MG63 (cell line): ENCODE measurements around the gene POMT1. TPM values are rescaled to one million over a fixed set of nuclear protein-coding genes. Genes with fewer than 3 reads are reported as not detected.
A peak's percentile ranks its signal among the peaks of the same experiment; 100 is the strongest.
"Not testable (repeated sequence)": the region's sequence is repeated elsewhere in the genome, so short reads cannot be mapped to it uniquely, and the experiment has no call there.

ENCODE experiments used
- DNase-seq: peaks from one replicate; pipeline ENCODE4 v3.0.0-alpha.2; 2020
- H3K27me3 ChIP-seq: fragments of 250-450 bp; sonication (Bioruptor Pico); 2 replicates; pipeline ENCODE4 v1.5.1; 2020; ENCODE audit warnings: mild to moderate bottlenecking, moderate library complexity
- H3K36me3 ChIP-seq: fragments of 250-450 bp; sonication (Bioruptor Pico); 2 replicates; pipeline ENCODE4 v1.5.1; 2020; ENCODE audit warnings: mild to moderate bottlenecking, moderate library complexity
- H3K4me3 ChIP-seq: fragments of 250-450 bp; sonication (Bioruptor Pico); 2 replicates; pipeline ENCODE4 v1.5.1; 2020; ENCODE audit warnings: mild to moderate bottlenecking, moderate library complexity
- H3K9me3 ChIP-seq: fragments of 250-450 bp; sonication (Bioruptor Pico); 2 replicates; pipeline ENCODE4 v1.5.1; 2020; ENCODE audit warnings: mild to moderate bottlenecking, moderate library complexity
- total RNA-seq: library from RNA; depleted of rRNA; stranded (reverse); fragments of >200 nt; shearing (Covaris generic); gene quantifications from 2 replicates; pipeline ENCODE4 v1.2.3, GENCODE V29; 2014; ENCODE audit warnings: low replicate concordance

Gene POMT1
- total RNA-seq, 1 experiment from 2014 or later, result 12.8 TPM

- Histone ChIP-seq H3K36me3 (peaks cover 19% of the 10 kb centered on the region), H3K9me3 (no peaks in the 10 kb centered on the region), H3K27me3 (no peaks in the 10 kb centered on the region), H3K4me3 (peak overlapping the region; percentile 77)
- no peak for DNase-seq
These were observed 27.2 kb downstream of the POMT1 start for GRCh38 chr9:131529597-131530545.

DNA sequence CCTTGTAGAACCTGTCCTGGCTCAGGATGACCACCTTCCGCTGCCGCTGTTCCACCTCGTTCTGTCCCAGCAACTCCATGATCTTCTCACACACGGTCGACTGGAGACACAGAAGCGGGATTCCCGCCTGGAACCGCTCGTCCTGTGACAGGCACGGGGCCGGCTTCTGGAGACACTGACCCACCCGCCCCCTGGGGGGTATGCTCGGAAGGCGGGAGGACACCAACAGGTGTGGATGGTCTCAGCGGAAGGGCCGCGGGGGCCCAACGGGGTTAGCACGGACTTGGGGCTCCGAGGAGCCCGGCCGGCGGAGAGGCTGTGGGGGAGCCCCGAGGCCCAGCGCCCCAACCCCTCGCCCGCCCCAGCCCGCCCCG lies 27.8 kb downstream of the POMT1 start:
- H3K36me3 ChIP-seq, result peaks cover 19% of the 10 kb centered on the region
- H3K9me3 ChIP-seq, result no peaks in the 10 kb centered on the region
- H3K4me3 ChIP-seq, result peak overlapping the region; percentile 77
- H3K27me3 ChIP-seq, result no peaks in the 10 kb centered on the region
- DNase-seq, result peak; percentile 52

DNA sequence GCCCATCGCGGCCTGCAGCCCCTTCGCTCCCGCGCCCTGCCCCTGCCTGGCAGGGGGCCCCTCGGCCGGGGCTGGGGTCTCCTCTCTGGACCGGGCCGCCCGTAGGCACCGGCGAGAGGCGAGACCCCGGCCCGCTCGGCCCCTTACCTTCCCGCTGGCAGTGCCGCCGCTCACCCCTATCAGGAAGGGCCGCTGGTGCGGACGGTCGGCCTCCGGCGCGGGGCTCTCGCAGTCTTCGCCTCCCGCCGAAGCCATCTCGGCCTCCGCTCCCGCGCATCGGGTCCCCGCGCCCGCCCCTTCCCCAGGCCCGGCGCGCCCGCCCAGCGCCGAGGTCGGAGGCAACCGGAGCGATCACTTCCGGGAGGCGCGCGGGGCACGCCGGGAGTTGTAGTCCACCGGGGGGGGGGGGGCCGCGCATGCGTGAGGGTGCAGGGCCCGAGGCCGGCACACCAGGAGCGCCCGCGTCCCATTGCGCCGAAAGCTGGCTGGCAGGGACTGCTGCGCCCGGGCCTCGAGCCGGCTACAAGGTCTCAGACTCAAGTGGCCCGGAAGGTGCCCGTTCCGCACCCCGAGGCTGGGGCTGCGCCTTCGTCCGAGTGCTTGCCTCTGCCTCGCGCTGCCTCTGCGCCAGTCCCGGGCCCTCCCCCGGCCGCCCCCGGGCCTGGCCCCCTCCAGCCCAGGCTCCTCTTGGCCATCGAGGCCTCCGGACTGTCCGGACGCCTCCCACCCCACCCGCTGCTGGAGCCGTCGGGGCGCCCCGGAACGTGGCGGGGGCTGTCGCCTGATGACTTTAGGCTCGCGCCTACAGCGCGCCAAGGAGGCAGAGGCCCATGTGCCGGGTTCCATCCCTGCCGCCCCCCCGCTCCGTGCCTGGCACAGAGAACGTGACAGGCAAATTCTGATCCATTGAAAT lies 28.5 kb downstream of the POMT1 start, which contains the start of gene UCK1:
UCK1 (minus strand) TSS at position 344 of the 913 bp plus-strand sequence; CDS start at position 255, 89 bp downstream.
- Histone ChIP-seq H3K4me3 (peak within 1 kb of the TSS; percentile 77), H3K36me3 (peaks cover 19% of the 10 kb centered on the region), H3K9me3 (no peaks in the 10 kb centered on the region), H3K27me3 (no peaks in the 10 kb centered on the region)
- peak; percentile 77 for DNase-seq

DNA sequence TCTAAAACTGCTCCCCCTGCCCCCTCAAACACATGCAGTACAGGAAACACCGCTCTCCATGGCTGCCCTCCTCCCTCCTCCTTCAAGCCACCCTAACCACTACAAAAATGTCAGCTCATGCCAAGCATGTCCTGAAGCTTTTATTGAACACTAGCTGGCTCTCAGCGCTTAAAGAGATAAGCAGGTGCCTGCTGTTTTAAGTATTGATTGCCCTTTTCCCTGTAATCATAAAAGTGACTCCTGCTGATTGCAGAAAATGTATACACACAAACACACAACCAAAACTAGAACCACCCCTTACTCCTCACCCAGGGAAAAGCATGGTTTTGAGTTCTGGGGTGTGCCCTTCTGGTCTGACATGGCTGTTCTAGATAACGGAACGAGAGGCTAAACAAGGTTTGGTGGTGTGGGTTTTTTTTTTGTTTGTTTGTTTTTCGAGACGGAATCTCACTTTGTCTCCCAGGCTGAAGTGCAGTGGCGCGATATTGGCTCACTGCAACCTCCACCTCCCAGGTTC lies 32.1 kb downstream of the POMT1 start:
- no peaks in the 10 kb centered on the region for H3K27me3 ChIP-seq
- no peak for DNase-seq
- peaks cover 7% of the 10 kb centered on the region; the same call in 1 of the 2 replicates for H3K36me3 ChIP-seq
- no peaks in the 10 kb centered on the region for H3K9me3 ChIP-seq
- no peak overlapping the region for H3K4me3 ChIP-seq

- H3K27me3 ChIP-seq, result no peaks in the 10 kb centered on the region
- no peaks in the 10 kb centered on the region for H3K36me3 ChIP-seq
- H3K9me3 ChIP-seq, result peaks cover 2% of the 10 kb centered on the region
- no peak overlapping the region for H3K4me3 ChIP-seq
- DNase-seq, result no peak
These were observed 35.2 kb downstream of the POMT1 start for GRCh38 chr9:131537946-131538345.

GRCh38 chr9:131539223-131539923 lies 36.7 kb downstream of the POMT1 start:
- no peaks in the 10 kb centered on the region for H3K36me3 ChIP-seq
- H3K27me3 ChIP-seq, result no peaks in the 10 kb centered on the region
- no peak overlapping the region for H3K4me3 ChIP-seq
- peaks cover 14% of the 10 kb centered on the region for H3K9me3 ChIP-seq
- DNase-seq, result no peak

DNA sequence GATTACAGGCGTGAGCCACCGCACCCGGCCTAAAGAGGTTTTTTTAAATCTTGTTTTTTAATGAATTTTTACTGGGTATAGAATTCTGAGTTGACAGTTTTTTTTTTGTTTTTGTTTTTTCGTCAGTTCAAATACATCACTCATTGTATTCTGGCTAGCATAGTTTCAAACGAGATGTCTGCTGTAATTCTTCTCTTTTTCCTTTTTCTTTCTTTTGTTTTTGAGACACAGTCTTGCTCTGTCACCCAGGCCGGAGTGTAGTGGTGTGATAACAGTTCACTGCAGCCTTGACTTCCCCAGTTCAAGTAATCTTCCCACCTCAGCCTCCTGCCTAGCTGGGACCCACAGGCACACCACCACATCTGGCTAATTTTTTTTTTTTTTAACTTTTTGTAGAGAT lies 40.4 kb downstream of the POMT1 start:
- Histone ChIP-seq H3K27me3 (peaks cover 18% of the 10 kb centered on the region), H3K9me3 (peaks cover 18% of the 10 kb centered on the region), H3K36me3 (no peaks in the 10 kb centered on the region), H3K4me3 (no peak overlapping the region)
- no peak for DNase-seq

- Histone ChIP-seq H3K4me3 (no peak within 1 kb of the TSS), H3K9me3 (peaks cover 18% of the 10 kb centered on the region), H3K36me3 (no peaks in the 10 kb centered on the region), H3K27me3 (peaks cover 24% of the 10 kb centered on the region)
- no peak for DNase-seq
These were observed 42.5 kb downstream of the POMT1 start, which contains the start of gene PRRT1B for GRCh38 chr9:131545003-131545785. Gene PRRT1B (plus strand): TSS chr9:131545523. CDS start chr9:131545616, 93 bp downstream.

DNA sequence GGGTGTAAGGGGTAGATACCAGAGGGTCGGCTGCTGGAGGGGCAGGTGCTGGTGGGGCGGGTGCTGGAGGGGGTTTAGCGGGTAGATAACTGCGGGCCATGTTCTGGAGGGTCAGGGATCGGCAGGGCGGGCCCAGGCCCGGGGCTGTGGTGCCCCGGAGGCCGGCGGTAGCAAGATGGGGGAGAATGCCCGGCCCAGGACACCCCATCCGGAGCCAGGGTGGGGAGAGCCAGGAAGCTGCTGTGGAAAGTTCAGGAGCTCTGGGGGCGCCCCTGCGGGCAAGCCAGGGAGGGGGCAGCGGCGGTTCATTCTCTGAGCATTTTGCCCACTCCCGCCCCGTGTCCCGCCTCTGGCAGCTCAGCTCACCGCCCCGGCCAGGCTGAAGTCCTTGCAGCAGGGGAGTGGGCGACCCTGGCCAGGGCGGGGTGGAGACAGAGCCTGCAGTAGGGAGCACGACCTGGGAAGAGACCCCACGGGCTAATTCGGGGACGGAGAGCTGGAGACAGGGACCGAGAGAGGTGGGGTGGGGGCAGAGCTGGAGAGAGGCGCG lies 43.1 kb downstream of the POMT1 start:
- Histone ChIP-seq H3K36me3 (no peaks in the 10 kb centered on the region), H3K4me3 (no peak overlapping the region), H3K9me3 (peaks cover 18% of the 10 kb centered on the region), H3K27me3 (peaks cover 24% of the 10 kb centered on the region)
- no peak for DNase-seq

DNA sequence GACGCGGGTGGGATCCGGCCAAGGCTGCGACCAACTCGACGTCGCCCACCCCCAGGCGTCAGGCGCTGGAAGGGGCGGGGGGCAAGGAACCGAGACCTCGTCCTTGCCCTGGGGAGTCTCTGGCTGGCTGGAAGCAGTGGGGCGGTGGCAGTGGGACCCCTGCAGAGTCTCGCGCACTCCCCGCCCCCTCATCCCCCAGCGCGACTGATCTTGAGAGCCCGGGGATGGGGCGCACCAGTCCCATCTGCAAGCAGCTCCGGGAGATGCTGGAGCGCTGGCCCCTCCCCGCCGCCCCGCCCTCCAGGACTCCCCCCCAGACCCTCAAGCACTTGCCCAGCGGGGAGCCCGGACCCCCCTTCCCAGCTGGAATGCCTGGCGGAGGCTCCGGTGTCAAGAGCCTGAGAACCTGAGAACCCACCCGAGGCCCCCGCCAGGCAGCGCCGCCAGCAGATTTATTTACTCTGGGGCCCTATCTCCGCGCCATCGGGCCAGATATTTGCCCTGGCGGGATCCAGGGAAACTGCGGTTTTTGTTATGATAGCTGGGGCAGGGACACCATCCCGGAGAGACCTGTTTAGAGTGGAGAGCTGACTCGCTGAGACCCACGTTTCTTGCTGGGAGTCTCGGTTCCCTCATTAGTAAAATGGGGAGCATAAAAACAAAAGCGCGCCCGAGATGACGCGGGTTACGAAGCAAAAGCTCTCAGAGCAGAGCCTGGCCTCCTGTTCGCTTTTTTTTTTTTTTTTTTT lies 43.8 kb downstream of the POMT1 start:
- Histone ChIP-seq H3K9me3 (peaks cover 18% of the 10 kb centered on the region), H3K36me3 (no peaks in the 10 kb centered on the region), H3K4me3 (no peak overlapping the region), H3K27me3 (peaks cover 24% of the 10 kb centered on the region)
- DNase-seq, result no peak

GRCh38 chr9:131549186-131549585 lies 46.5 kb downstream of the POMT1 start:
- H3K4me3 ChIP-seq, DNase-seq, H3K9me3 ChIP-seq, H3K36me3 ChIP-seq: not testable (repeated sequence)
- peaks cover 24% of the 10 kb centered on the region for H3K27me3 ChIP-seq

GRCh38 chr9:131550465-131550864 lies 47.7 kb downstream of the POMT1 start:
- not testable (repeated sequence) for DNase-seq, H3K9me3 ChIP-seq, H3K36me3 ChIP-seq, H3K4me3 ChIP-seq
- H3K27me3 ChIP-seq, result peaks cover 24% of the 10 kb centered on the region

GRCh38 chr9:131552030-131552429 lies 49.3 kb downstream of the POMT1 start:
- no peaks in the 10 kb centered on the region for H3K9me3 ChIP-seq
- H3K36me3 ChIP-seq, result no peaks in the 10 kb centered on the region
- no peak overlapping the region for H3K4me3 ChIP-seq
- DNase-seq, result no peak
- peaks cover 14% of the 10 kb centered on the region for H3K27me3 ChIP-seq

GRCh38 chr9:131554087-131554842 lies 51.5 kb downstream of the POMT1 start:
- Histone ChIP-seq H3K4me3 (no peak overlapping the region), H3K27me3 (no peaks in the 10 kb centered on the region; the same call in 1 of the 2 replicates), H3K36me3 (no peaks in the 10 kb centered on the region), H3K9me3 (no peaks in the 10 kb centered on the region)
- no peak for DNase-seq
